ENCODE data around the gene SULT1A1.
"Not testable (repeated sequence)": the region's sequence is repeated elsewhere in the genome, so short reads cannot be mapped to it uniquely, and the experiment has no call there.

GRCh38 chr16:28607681-28608495, 2.0 kb downstream of the SULT1A1 start:
- not testable (repeated sequence) for TF ChIP-seq POLR2A, CTCF (IDR thresholded peaks at IDR 0.05)
